Fibroblast of skin of right biceps (primary cell): Measurements from ENCODE around the gene CNP.
A peak's percentile ranks its signal among the peaks of the same experiment; 100 is the strongest.
"Not testable (repeated sequence)": the region's sequence is repeated elsewhere in the genome, so short reads cannot be mapped to it uniquely, and the experiment has no call there.

Experiments used
- DNase-seq: peaks from one replicate; pipeline ENCODE4 v3.0.0-alpha.2; 2013

CNP gene

DNA sequence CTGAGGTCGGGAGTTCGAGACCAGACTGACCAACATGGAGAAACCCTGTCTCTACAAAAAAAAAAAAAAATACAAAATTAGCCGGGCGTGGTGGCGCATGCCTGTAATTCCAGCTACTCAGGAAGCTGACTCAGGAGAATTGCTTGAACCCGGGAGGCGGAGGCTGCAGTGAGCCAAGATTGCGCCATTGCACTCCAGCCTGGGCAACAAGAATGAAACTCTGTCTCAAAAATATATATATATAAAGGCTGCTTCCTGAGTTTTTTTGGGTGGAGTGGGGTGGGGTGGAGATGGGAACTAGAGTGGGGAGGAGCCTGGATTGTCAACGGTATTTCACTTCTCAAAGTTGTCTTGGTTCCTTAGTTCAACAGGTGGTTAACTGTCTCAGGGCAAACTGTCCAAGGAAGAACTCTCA, 43.7 kb downstream of the CNP start:
- DNase-seq, result peak; percentile 52

DNA sequence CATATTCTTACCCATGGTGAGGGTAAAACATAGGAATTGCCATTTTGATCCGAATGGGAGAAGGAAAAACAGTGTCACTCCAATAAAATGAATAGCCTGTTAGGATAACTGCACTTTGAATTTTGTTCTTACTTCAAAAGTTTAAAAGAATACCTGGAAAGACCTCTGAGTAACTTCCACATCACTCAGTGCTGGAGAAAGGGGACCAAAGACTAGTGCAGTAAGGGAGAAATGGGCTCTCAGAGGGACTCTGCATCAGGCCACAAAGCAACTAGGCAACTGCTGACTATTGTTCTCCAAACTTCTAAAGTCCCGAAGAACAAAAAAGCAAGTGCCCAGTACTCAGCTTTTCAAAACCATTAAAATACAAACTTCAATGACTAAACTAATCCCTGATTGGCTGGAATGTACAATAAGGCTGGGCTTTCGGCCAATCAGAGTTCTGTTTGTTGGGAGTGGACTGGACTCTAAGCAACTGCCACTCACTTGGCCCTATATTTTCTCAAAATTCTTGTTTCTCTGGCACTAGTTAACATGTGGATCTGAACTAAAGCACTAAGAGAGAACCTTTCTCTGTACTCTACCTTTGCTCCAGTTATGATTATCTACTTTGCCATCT, 44.4 kb downstream of the CNP start:
- no peak for DNase-seq

DNA sequence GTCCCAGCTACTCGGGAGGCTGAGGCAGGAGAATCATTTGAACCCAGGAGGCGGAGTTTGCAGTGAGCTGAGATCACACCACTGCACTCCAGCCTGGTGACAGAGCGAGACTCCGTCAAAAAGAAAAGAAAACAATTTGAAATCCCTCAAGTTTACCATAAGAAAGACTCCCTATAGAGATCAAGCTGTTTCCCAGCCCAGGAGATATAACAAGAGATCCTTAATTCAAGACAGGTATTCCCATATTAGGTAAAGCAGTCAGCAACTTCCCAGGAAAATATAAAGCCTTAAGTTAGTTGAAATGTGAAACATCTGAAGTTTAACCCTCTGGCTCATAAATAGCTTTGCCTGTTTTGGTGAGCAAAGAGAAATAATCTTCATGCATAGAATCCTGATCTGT, 45.8 kb downstream of the CNP start:
- not testable (repeated sequence) for DNase-seq

DNA sequence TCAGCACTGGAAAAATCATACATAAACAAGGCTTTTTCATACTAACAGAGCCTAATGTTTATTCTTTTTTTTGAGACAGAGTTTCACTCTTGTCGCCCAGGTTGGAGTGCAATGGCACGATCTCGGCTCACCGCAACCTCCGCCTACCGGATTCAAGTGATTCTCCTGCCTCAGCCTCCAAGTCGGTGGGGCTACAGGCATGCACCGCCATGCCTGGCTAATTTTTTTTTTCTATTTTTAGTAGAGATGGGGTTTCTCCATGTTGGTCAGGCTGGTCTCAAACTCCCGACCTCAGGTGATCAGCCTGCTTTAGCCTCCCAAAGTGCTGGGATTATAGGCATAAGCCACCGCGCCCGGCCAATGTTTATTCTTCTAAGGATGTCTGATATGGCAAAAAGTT, 47.1 kb downstream of the CNP start:
- DNase-seq, result not testable (repeated sequence)

DNA sequence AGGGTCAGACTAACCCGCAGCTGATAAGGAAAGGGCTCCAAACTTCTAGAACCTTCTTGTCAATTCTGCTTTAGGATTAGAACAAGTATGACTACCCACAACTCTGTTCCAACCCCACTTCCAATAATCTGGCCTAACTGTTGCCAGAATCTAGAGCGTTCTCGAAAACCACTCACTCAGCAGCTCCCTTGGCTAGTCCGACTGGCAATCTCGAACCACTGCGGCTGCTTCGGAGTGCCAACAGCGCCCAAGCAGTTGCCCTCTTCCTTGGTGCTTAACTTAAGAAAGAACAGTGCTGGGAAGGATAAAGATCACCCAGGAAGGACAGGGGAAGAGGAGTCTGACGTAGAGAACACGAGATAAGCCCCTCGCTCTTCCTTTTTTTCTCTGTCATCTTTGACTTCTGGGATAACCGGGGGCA, 49.8 kb downstream of the CNP start:
- DNase-seq, result no peak

DNA sequence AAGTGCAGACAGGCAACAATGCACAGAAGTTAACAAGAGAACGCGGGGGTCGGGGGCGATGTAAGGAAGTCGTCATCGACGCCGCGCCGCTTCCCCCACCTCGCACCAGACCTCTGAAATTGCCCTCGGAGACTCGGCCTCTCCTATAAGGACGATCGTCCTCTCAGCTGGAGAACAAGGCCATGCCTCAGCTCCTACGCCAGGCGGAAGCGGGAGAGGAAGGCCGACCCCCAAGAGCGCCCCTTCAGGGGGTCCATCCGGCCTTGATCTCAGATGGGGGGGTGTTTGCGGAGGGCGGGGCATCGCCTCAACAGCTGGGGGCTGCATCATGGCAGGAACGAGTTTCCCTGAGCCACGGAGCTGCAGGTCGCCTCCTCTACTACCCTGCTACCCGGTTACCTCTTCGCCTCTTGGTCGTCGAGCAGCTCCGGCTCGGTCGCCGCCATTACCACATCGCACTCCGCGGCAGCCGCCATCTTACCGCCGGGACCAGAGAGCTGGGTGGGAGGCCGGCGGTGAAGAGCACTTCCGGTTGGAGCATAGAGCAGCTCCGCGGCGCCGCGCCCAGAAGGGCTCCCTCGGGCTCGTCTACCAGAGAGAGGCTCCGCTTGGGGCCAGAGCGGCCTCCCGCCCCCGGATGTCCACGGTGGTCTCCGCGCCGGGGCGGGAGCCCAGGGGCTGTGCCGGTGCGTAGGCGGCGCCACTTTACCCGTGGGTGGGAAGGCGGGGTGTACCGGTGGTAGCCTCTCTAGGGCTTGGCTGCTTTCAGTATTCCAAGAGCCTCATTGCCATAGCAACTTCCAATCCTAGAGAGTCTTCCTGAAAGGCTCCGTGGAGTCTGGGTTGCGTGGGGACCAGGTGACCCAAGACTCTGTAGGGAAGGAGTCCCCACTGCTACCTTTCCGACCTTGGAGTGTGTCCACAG, 50.6 kb downstream of the CNP start, which contains the start of gene DNAJC7:
Gene DNAJC7, minus strand, starts transcription at position 499 of the 925 bp plus-strand sequence. Its CDS starts 23 bp downstream, at position 476.
- peak; percentile 93 for DNase-seq

DNA sequence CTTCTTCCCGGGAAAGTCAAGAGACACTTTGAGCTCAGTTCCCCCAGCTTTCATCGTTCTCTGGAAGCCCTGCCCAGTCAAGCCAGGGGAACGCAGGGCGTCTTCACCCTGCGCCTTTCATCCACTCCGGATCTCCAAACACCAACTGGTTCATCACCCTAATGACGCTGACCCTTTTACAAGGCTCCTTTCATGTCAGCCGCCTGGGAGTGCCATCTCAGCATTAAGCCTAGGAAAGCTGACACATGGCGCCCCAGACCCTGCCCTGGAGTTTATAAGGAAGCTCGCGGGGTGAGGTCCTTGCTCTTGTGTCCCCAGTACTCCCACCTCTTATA, 51.2 kb downstream of the CNP start:
- DNase-seq, result no peak

DNA sequence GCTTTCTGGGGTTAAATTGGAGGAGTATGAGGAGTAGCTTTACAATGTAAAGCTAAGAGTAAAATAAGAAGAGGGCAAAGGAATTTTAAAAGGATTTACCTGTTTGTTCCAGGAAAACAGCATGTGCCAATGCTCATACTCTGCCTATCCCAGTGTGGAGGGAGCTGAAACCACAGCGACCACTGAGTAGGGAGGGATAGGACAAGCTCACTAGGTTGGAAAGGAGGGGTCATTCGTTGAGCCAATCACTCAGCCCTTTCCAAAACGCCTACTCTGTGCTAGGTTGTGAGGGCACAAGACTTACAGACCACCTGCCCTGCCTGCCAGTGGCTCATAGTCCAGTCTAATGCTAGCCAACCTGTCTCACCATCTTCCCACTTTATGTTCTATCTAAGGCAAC, 51.7 kb downstream of the CNP start:
- DNase-seq, result no peak

DNA sequence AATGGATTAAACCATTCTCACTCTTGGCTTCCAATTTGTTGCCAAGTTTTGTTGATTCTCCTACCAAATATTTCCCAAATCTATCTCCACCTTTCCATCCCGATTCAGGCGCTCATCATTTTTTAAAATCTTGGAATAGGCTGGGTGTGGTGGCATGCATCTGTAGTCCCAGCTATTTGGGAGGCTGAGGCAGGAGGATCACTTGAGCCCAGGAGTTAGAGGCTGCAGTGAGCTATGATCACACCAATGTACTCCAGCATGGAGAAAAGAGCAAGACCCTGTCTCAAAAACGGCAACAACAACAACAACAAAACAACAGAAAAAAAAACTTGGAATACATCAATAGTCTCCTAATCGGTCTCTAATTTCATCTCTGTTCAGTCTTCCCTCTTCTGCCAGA, 52.4 kb downstream of the CNP start:
- DNase-seq, result no peak

DNA sequence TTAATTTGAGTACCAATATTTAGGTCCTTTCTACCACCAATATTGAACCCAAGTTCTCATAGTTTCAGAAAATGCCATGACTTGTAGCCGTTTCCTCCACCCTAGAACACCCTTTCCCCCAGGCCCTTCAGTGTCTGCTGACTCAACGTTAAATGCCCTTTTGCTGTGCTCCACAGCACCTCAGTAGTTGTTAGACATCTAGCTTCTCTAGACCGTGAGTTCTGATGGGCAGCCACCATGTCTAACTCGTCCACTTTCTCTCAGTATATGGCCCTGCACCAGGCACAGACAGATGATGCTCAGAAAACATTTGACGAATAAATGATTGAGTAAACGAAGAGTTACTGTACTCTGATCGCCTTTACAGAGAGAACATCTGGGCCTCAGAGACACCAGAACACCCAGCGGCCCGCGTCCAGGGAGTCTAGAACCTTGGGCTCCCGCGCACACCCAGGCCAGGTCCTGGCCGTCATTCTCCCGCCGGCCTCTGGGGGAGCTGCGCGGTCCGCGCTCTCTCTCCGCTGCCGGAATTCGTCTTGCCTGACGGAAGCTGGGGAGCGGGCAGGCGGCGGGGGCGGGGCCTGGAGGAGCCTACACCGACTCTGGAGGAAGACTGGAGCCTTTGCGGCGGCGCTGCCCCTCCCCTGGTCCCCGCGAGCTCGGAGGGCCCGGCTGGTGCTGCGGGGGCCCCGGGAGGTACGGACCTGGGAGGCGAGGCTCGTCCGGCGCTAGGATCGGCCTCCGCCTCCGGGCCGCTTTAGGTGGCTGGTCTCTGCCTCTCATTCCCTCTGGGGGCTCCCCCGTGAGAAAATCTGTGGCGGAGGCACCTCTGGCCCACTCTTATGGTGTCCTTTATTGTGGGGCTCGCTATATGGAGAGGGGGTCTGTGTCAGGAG, 53.2 kb downstream of the CNP start, which contains the start of gene NKIRAS2:
Gene NKIRAS2, plus strand, starts transcription at position 582 of the 896 bp plus-strand sequence. CDS start 1,488 bp downstream, outside the sequence.
- DNase-seq, result peak; percentile 90

DNA sequence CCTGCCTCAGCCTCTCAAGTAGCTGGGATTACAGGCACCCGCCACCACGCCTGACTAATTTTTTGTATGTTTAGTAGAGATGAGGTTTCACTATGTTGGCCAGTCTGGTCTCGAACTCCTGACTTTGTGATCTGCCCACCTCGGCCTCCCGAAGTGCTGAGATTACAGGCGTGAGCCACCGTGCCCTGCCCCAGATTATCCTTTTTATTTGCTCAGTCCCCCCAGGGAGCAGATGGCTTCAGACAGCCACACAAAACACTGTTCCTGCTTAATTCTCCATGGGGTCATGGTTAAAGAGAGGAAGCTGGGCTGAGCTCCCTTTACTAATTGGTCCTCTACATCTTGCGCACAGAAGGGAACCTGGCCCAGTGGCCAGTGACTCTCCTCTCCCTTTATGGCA, 54.2 kb downstream of the CNP start:
- DNase-seq, result not testable (repeated sequence)

DNA sequence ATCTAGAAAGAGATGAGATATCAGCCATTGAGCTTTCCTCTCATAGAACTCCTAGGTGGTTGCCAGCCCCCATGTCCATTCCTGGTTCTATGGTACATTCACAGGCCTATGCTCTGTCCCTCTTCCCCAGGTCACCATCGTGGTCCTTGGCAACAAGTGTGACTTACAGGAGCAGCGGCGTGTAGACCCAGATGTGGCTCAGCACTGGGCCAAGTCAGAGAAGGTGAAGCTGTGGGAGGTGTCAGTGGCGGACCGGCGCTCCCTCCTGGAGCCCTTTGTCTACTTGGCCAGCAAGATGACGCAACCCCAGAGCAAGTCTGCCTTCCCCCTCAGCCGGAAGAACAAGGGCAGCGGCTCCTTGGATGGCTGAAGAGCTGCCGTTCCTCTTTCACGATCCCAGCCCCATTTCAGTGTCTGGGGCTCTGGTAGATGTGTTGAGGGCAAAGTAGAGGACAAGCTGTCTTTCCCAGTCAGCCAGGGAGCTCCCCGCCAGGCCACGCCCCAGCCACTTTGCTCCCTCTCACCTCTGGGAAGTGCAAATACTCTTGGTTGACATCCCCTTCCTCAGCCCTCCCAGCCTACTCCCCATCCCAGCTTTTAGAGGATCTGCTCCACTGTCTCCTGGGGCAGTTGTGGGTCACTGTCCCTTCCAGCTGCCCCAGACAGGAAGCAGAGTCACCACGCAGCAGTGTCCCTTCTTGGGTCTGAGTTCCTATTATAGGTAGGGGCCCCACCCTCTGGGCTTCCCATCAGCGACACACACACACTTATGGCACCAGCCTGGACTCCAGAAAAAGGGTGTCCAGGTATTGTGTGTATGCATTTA, 57.1 kb downstream of the CNP start:
- DNase-seq, result no peak

DNA sequence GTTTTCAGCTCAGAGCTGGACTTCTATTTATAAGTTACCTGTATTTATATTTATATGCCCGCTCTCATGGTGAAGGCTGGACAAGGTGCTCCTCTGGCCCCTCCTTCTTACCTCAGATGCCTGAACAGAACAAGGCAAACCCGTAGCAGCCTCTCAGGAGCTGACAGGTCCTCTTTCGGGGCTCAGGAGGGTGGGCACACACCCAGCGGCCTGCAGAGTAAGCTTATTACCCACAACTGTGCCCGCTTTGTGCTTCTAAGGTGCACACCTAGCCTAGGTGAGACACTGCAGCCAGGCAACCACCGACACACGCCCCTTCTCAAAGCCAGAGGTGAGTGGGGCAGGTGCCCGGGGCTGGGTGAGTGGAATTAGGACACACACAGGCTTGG, 58.6 kb downstream of the CNP start:
- DNase-seq, result no peak

DNA sequence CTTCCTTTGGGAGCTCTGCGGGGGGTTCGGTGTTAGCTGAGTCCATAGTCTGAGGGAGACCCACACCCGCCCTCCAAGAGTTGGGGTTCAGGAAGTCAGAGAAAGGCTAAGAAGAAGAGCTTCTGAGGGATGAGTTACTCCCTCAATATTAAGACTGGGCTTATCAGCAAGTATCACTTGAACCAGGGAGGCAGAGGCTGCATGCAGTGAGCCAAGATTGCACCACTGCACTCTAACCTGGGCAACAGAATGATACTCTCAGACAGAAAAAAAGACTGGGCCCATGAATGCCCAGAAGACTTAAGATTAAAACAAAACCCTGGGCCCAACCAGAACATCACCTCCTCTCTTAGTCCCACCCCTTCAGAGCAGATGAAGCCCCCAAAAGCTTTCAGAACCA, 59.3 kb downstream of the CNP start:
- DNase-seq, result no peak

DNA sequence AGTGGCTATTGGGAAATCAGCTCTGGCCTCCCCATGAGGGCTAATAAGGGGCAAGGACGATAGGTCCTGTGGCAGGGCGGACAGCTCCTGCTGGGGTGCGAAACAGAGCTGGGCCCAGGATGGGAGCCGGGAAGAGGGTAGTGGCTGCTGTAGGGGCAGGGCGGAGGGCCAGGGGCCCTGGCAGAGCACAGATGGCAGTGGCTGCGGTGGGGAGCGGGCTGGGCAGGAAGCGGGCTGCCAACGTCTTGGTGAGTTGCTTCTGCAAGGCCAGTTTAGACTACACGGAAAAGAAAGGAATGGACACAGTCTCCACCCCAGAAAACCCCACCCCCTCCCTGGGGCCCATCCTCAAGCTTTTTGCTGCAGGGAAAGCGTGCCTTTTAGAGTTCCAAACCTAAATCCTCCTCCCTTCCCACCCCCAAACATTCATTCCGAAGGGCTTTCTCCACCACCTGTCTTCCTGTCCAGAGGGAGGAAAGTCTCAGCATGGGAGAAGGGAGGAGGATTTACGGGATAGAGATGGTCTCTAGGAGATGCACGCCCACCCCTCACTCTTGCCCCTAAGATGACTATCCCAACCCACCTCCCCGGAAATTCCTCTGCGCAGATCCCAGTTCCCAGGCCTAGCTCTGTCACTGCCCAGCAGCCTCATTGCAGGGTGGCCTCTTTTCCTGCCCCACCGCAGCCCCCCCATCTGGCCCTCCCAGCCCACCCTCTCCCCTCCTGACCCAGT, 60.4 kb downstream of the CNP start:
- DNase-seq, result no peak
